ENCODE data around the gene RASD1. TPM values are rescaled to one million over a fixed set of nuclear protein-coding genes. Genes with fewer than 3 reads are reported as not detected.

Gene RASD1
- total RNA-seq, 1 experiment from 2014 or later = 0.30 TPM

DNA sequence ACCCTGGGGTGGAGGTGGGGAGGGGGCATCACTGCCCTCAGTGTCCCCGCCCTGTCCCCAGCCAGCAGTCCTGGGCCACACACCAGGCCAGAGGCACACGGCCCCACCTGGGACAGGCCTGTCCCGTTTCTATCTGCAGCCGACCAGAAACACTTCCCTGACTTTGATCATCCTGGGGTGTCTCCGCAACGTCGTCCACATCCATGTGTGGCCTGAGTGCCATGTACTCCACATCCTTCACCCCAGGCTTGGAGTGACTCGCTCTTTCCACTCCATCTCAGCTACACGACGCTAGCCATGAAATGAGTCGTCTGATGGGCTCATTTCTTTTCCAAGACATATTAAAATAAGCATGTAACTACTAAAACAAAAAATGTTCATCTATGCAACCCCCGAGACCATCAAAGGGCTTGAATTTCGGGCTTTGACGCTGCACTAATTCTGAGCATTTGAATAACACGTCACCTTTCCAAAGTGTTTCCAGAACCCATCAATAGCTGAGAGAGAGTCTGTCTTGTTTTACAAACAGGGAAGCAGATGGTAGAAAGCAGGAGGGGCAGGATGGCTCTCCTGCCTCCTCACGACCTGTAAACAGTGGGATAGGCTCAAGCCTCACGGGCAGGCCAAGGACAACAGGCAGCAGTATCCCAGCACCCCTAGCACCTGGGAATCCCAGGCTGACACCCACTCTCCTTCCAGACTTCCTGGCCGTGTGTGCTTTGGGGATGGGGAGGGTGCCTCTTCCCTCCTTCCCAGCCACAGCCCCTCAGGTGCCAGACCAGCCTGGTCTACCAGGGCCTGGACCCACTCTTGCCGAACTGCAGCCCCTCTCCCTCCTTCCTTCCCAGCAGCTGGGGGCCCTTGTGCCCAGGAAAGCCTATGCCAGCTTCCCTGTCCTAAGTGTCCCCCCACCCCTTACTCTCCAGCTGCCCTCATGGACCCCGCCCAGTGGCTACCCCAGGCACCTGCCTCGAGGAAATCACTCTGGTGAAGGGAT lies 20.0 kb upstream of the RASD1 start (continued):
- no peak for TF ChIP-seq CTCF (IDR thresholded peaks at IDR 0.05 in 2 of 3, conservative IDR thresholded peaks at IDR 0.05 in 1 of 3; ENCODE audit: borderline replicate concordance in 1 of 3, insufficient read depth in 1 of 3, low read depth in 2 of 3, low read length in 2 of 3)

- POLR2A ChIA-PET = no interaction called here
- H3K9ac ChIP-seq (ENCODE audit: low read length) = no peak overlapping the region
- TF ChIP-seq EGR1 (IDR thresholded peaks at IDR 0.05; ENCODE audit: low read depth) = no peak
- no peak for TF ChIP-seq POLR2A (IDR thresholded peaks at IDR 0.05; ENCODE audit: borderline replicate concordance, extremely low read depth, insufficient read depth, insufficient read length)
- TF ChIP-seq TCF7L2 (IDR thresholded peaks at IDR 0.05; ENCODE audit: borderline replicate concordance, extremely low read depth, insufficient read depth, insufficient read length) = no peak
- TF ChIP-seq SP1 (IDR thresholded peaks at IDR 0.05; ENCODE audit: low read depth) = no peak
- TF ChIP-seq ZBTB33 (IDR thresholded peaks at IDR 0.05; ENCODE audit: extremely low read depth, insufficient replicate concordance, low read length) = no peak
- no peaks in the 10 kb centered on the region for H3K79me2 ChIP-seq (ENCODE audit: insufficient read depth, low read length)
- no TSS peak for BruUV-seq (replicated peaks)
- H4K20me1 ChIP-seq (ENCODE audit: insufficient read depth) = no peaks in the 10 kb centered on the region
- intact Hi-C loops (cut with micrococcal nuclease) = no loop called here
- no peak overlapping the region for H3K27ac ChIP-seq (ENCODE audit: low read depth, low read length)
- DNase-seq (ENCODE audit: low read depth, low spot score) = no peak
- H3K36me3 ChIP-seq (ENCODE audit: control insufficient read depth in 1 of 2, insufficient read depth in 2 of 2, low read length in 2 of 2) = no peaks in the 10 kb centered on the region
- ATAC-seq = no peak
- CTCF ChIA-PET = no interaction called here
- no peak overlapping the region for H2AFZ ChIP-seq (ENCODE audit: low read depth, low read length, poor library complexity, severe bottlenecking)
- no peaks in the 10 kb centered on the region for H3K27me3 ChIP-seq (ENCODE audit: insufficient read depth, low read length)
- H3K4me3 ChIP-seq (replicated peaks in 1 of 2; ENCODE audit: low read depth in 1 of 2, low read length in 2 of 2) = no peak overlapping the region
- peaks cover 5 to 44% of the 10 kb centered on the region in 2 experiments; a peak in 3 of 4 replicates for H3K4me1 ChIP-seq (ENCODE audit: control insufficient read depth in 1 of 2, insufficient read depth in 2 of 2, low read length in 2 of 2)
- no peak overlapping the region for H3K4me2 ChIP-seq (ENCODE audit: low read length)
- H3K9me3 ChIP-seq (ENCODE audit: control insufficient read depth in 1 of 2, insufficient read depth in 1 of 2, low read depth in 1 of 2, low read length in 2 of 2) = no peaks in the 10 kb centered on the region
- no peaks in the 10 kb centered on the region for H3K9me2 ChIP-seq (ENCODE audit: insufficient read depth)
- RAD21 ChIA-PET (ENCODE audit: low non-redundant PET in 1 of 2, low total read pairs in 2 of 2, uncharacterized antibody in 2 of 2, unreplicated experiment in 2 of 2) = no interaction called here
Measured at GRCh38 chr17:17514993-17515933, 19.1 kb upstream of the RASD1 start.

All from HCT116 (cell line).